Activated T-helper 17 cell treated with anti-CD3 and anti-CD28 coated beads, Interleukin-2, amount 50 U/mL, for 72 hours (primary cell): ENCODE results near the gene GDPGP1. TPM values are rescaled to one million over a fixed set of nuclear protein-coding genes. Genes with fewer than 3 reads are reported as not detected.
A peak's percentile ranks its signal among the peaks of the same experiment; 100 is the strongest.

Experiments used
- ATAC-seq: fragments of 150-1000 bp; cut with Tn5 transposase; replicated peaks from 2 replicates; pipeline ENCODE4 v1.10.0; 2021; ENCODE audit warnings: mild to moderate bottlenecking, moderate library complexity
- H3K27ac Mint-ChIP-seq: one replicate; pipeline ENCODE4 v1.8.0; 2022; ENCODE audit warnings: mixed read lengths
- H3K27me3 Mint-ChIP-seq: one replicate; pipeline ENCODE4 v1.8.0; 2022; ENCODE audit warnings: mixed read lengths
- H3K36me3 Mint-ChIP-seq: one replicate; pipeline ENCODE4 v1.8.0; 2022; ENCODE audit warnings: low read depth, mild to moderate bottlenecking, mixed read lengths
- H3K4me1 Mint-ChIP-seq: one replicate; pipeline ENCODE4 v1.8.0; 2022; ENCODE audit warnings: mixed read lengths
- H3K4me3 Mint-ChIP-seq: one replicate; pipeline ENCODE4 v1.8.0; 2022; ENCODE audit warnings: mild to moderate bottlenecking, mixed read lengths
- H3K9me3 Mint-ChIP-seq: one replicate; pipeline ENCODE4 v1.8.0; 2022; ENCODE audit warnings: mixed read lengths
- total RNA-seq, 2 donors: library from RNA; stranded (reverse); gene quantifications; one replicate each; pipeline ENCODE4 v1.2.3, GENCODE V29; 2022

The GDPGP1 gene
- total RNA-seq, 2 donors from 2014 or later: 8.2 to 9.4 TPM

- Mint-ChIP-seq H3K4me3 (peak overlapping the region; percentile 75), H3K27me3 (no peaks in the 10 kb centered on the region)
These were observed 33.4 kb upstream of the GDPGP1 start for GRCh38 chr15:90200534-90201129.

GRCh38 chr15:90201130-90201943, 32.7 kb upstream of the GDPGP1 start, which contains the start of gene SEMA4B:
SEMA4B (plus strand) TSS chr15:90201330; CDS start chr15:90201579, 249 bp downstream.
- peaks cover 11% of the 10 kb centered on the region for H3K4me1 Mint-ChIP-seq
- peak; percentile 95 for ATAC-seq
- H3K36me3 Mint-ChIP-seq: peaks cover 5% of the 10 kb centered on the region
- peak within 1 kb of the TSS; percentile 87 for H3K27ac Mint-ChIP-seq
- peak within 1 kb of the TSS; percentile 87 for H3K4me3 Mint-ChIP-seq
- no peaks in the 10 kb centered on the region for H3K9me3 Mint-ChIP-seq
- H3K27me3 Mint-ChIP-seq: no peaks in the 10 kb centered on the region

More at GRCh38 chr15:90200534-90201129, 33.4 kb upstream of the GDPGP1 start:
- H3K4me1 Mint-ChIP-seq: peaks cover 11% of the 10 kb centered on the region
- H3K27ac Mint-ChIP-seq: peak overlapping the region; percentile 67
- no peaks in the 10 kb centered on the region for H3K9me3 Mint-ChIP-seq
- no peak for ATAC-seq
- H3K36me3 Mint-ChIP-seq: peaks cover 5% of the 10 kb centered on the region

GRCh38 chr15:90201944-90202375, 32.0 kb upstream of the GDPGP1 start:
- Mint-ChIP-seq H3K4me3 (peak overlapping the region; percentile 87), H3K4me1 (peaks cover 11% of the 10 kb centered on the region), H3K9me3 (no peaks in the 10 kb centered on the region), H3K27ac (peak overlapping the region; percentile 87), H3K36me3 (peaks cover 5% of the 10 kb centered on the region), H3K27me3 (no peaks in the 10 kb centered on the region)
- no peak for ATAC-seq

GRCh38 chr15:90202929-90203328, 31.1 kb upstream of the GDPGP1 start:
- Mint-ChIP-seq H3K9me3 (no peaks in the 10 kb centered on the region), H3K27ac (peak overlapping the region; percentile 87)

GRCh38 chr15:90203473-90203872, 30.5 kb upstream of the GDPGP1 start:
- no peaks in the 10 kb centered on the region for H3K27me3 Mint-ChIP-seq
- ATAC-seq: no peak
- no peak overlapping the region for H3K27ac Mint-ChIP-seq
- no peaks in the 10 kb centered on the region for H3K9me3 Mint-ChIP-seq
- no peak overlapping the region for H3K4me3 Mint-ChIP-seq
- H3K4me1 Mint-ChIP-seq: peaks cover 11% of the 10 kb centered on the region
- H3K36me3 Mint-ChIP-seq: peaks cover 5% of the 10 kb centered on the region

More at GRCh38 chr15:90202929-90203328, 31.1 kb upstream of the GDPGP1 start:
- Mint-ChIP-seq H3K4me1 (peaks cover 11% of the 10 kb centered on the region), H3K4me3 (peak overlapping the region; percentile 87), H3K27me3 (no peaks in the 10 kb centered on the region), H3K36me3 (peaks cover 5% of the 10 kb centered on the region)
- no peak for ATAC-seq

- H3K4me3 Mint-ChIP-seq: no peak overlapping the region
- H3K27me3 Mint-ChIP-seq: no peaks in the 10 kb centered on the region
- ATAC-seq: no peak
- peaks cover 11% of the 10 kb centered on the region for H3K4me1 Mint-ChIP-seq
- no peak overlapping the region for H3K27ac Mint-ChIP-seq
- H3K9me3 Mint-ChIP-seq: no peaks in the 10 kb centered on the region
- H3K36me3 Mint-ChIP-seq: peaks cover 5% of the 10 kb centered on the region
These were observed 30.1 kb upstream of the GDPGP1 start for GRCh38 chr15:90203922-90204321.

- Mint-ChIP-seq H3K27me3 (no peaks in the 10 kb centered on the region), H3K9me3 (no peaks in the 10 kb centered on the region), H3K4me1 (peaks cover 18% of the 10 kb centered on the region), H3K36me3 (peaks cover 13% of the 10 kb centered on the region), H3K4me3 (no peak overlapping the region), H3K27ac (no peak overlapping the region)
- no peak for ATAC-seq
These were observed 28.8 kb upstream of the GDPGP1 start for GRCh38 chr15:90205050-90205848.

GRCh38 chr15:90205886-90206285, 28.1 kb upstream of the GDPGP1 start:
- Mint-ChIP-seq H3K27me3 (no peaks in the 10 kb centered on the region), H3K27ac (no peak overlapping the region), H3K36me3 (peaks cover 19% of the 10 kb centered on the region), H3K4me1 (peaks cover 24% of the 10 kb centered on the region), H3K4me3 (no peak overlapping the region), H3K9me3 (no peaks in the 10 kb centered on the region)
- ATAC-seq: no peak

- no peak for ATAC-seq
- Mint-ChIP-seq H3K4me3 (no peak overlapping the region), H3K27ac (no peak overlapping the region), H3K4me1 (peaks cover 25% of the 10 kb centered on the region), H3K27me3 (no peaks in the 10 kb centered on the region), H3K9me3 (no peaks in the 10 kb centered on the region), H3K36me3 (peaks cover 19% of the 10 kb centered on the region)
These were observed 26.8 kb upstream of the GDPGP1 start for GRCh38 chr15:90207252-90207651.

GRCh38 chr15:90208356-90208755, 25.7 kb upstream of the GDPGP1 start:
- H3K27ac Mint-ChIP-seq: no peak overlapping the region
- H3K9me3 Mint-ChIP-seq: no peaks in the 10 kb centered on the region
- H3K36me3 Mint-ChIP-seq: peaks cover 14% of the 10 kb centered on the region
- H3K4me1 Mint-ChIP-seq: peaks cover 18% of the 10 kb centered on the region
- H3K4me3 Mint-ChIP-seq: no peak overlapping the region
- no peak for ATAC-seq
- no peaks in the 10 kb centered on the region for H3K27me3 Mint-ChIP-seq

GRCh38 chr15:90209591-90209990, 24.4 kb upstream of the GDPGP1 start:
- Mint-ChIP-seq H3K4me1 (peaks cover 18% of the 10 kb centered on the region), H3K4me3 (peak overlapping the region; percentile 69), H3K27ac (peak overlapping the region; percentile 81), H3K27me3 (no peaks in the 10 kb centered on the region), H3K36me3 (peaks cover 14% of the 10 kb centered on the region), H3K9me3 (no peaks in the 10 kb centered on the region)
- ATAC-seq: peak; percentile 92

- Mint-ChIP-seq H3K9me3 (no peaks in the 10 kb centered on the region), H3K27ac (peak overlapping the region; percentile 81), H3K27me3 (no peaks in the 10 kb centered on the region), H3K4me1 (peaks cover 18% of the 10 kb centered on the region), H3K4me3 (peak overlapping the region; percentile 69), H3K36me3 (peaks cover 14% of the 10 kb centered on the region)
- ATAC-seq: no peak
These were observed 23.4 kb upstream of the GDPGP1 start for GRCh38 chr15:90210593-90210992.

- Mint-ChIP-seq H3K4me3 (peak overlapping the region; percentile 69), H3K36me3 (peaks cover 14% of the 10 kb centered on the region), H3K4me1 (peaks cover 18% of the 10 kb centered on the region), H3K27ac (peak overlapping the region; percentile 81), H3K27me3 (no peaks in the 10 kb centered on the region), H3K9me3 (no peaks in the 10 kb centered on the region)
- no peak for ATAC-seq
These were observed 23.0 kb upstream of the GDPGP1 start for GRCh38 chr15:90211009-90211408.

- no peak for ATAC-seq
- no peak overlapping the region for H3K4me3 Mint-ChIP-seq
- no peak overlapping the region for H3K27ac Mint-ChIP-seq
- peaks cover 22% of the 10 kb centered on the region for H3K4me1 Mint-ChIP-seq
- no peaks in the 10 kb centered on the region for H3K9me3 Mint-ChIP-seq
- no peaks in the 10 kb centered on the region for H3K27me3 Mint-ChIP-seq
- peaks cover 19% of the 10 kb centered on the region for H3K36me3 Mint-ChIP-seq
These were observed 22.4 kb upstream of the GDPGP1 start for GRCh38 chr15:90211440-90212143.
